IMR-90 (cell line): Measurements from ENCODE around the gene SLC15A1. TPM values are rescaled to one million over a fixed set of nuclear protein-coding genes. Genes with fewer than 3 reads are reported as not detected.

Experiments
- ATAC-seq: fragments of 200-7000 bp; cut with Tn5 transposase; 2 replicates; pipeline ENCODE4 v1.9.1; 2020; ENCODE audit warnings: low read depth, mild to moderate bottlenecking, moderate library complexity
- BruUV-seq: library from RNA; stranded (reverse); fragments of 400-500 nt; replicated peaks from 2 replicates; lab custom pipeline; 2021; lab: Mats Ljungman, UMichigan
- CTCF ChIA-PET: fragments of 300-600 bp; formaldehyde crosslinking; extraction: SDS; loops from one replicate; lab custom pipeline; 2021; ENCODE audit warnings: antibody characterized with exemption; lab: Yijun Ruan, JAX
- POLR2A ChIA-PET: fragments of 300-600 bp; sonication (Branson Sonifier 250); formaldehyde crosslinking; loops from one replicate; lab custom pipeline; 2022; ENCODE audit warnings: antibody characterized with exemption; ENCODE audit not compliant: unreplicated experiment; lab: Charles Lee
- DNase-seq: peaks from one replicate; pipeline ENCODE4 v3.0.0; 2013
- H2AFZ ChIP-seq: replicated peaks from 2 replicates; pipeline ENCODE3; 2013; ENCODE audit warnings: low read length, mild to moderate bottlenecking; ENCODE audit not compliant: poor library complexity
- H2AK5ac ChIP-seq: 2 replicates; pipeline ENCODE4 v1.6.1; 2013; ENCODE audit warnings: low read depth, low read length, inconsistent platforms
- H2AK9ac ChIP-seq: replicated peaks from 2 replicates; pipeline ENCODE3; 2013; ENCODE audit warnings: mild to moderate bottlenecking, low read depth, low read length, moderate library complexity; ENCODE audit not compliant: poor library complexity
- H2BK120ac ChIP-seq: 2 replicates; pipeline ENCODE4 v1.6.1; 2013; ENCODE audit warnings: low read depth, low read length, inconsistent platforms
- H2BK15ac ChIP-seq: 3 replicates; pipeline ENCODE4 v1.6.1; 2013; ENCODE audit warnings: low read depth, low read length, inconsistent platforms
- H2BK20ac ChIP-seq: 2 replicates; pipeline ENCODE4 v1.6.1; 2013; ENCODE audit warnings: low read depth, mild to moderate bottlenecking, inconsistent platforms, low read length, moderate library complexity
- H2BK5ac ChIP-seq: 2 replicates; pipeline ENCODE4 v1.6.1; 2013; ENCODE audit warnings: mild to moderate bottlenecking, low read depth, low read length, inconsistent platforms; ENCODE audit not compliant: poor library complexity, severe bottlenecking
- H3K14ac ChIP-seq: replicated peaks from 2 replicates; pipeline ENCODE4 v1.6.1; 2013; ENCODE audit warnings: low read depth, low read length, inconsistent platforms
- H3K18ac ChIP-seq: 2 replicates; pipeline ENCODE4 v1.6.1; 2013; ENCODE audit warnings: low read depth, low read length, control low read depth
- H3K23ac ChIP-seq: 2 replicates; pipeline ENCODE4 v1.6.1; 2013; ENCODE audit warnings: low read depth, low read length, inconsistent platforms
- H3K27ac ChIP-seq: 2 replicates; pipeline ENCODE4 v1.5.1; 2013; ENCODE audit warnings: mild to moderate bottlenecking, control low read depth, low read length; ENCODE audit not compliant: insufficient read depth
- H3K27me3 ChIP-seq: 2 replicates; pipeline ENCODE4 v1.6.1; 2013; ENCODE audit warnings: low read length; ENCODE audit not compliant: control insufficient read depth, insufficient read depth
- H3K36me3 ChIP-seq: 2 replicates; pipeline ENCODE4 v1.6.1; 2013; ENCODE audit warnings: low read length, mixed read lengths; ENCODE audit not compliant: control insufficient read depth, insufficient read depth
- H3K4ac ChIP-seq: 2 replicates; pipeline ENCODE4 v1.6.1; 2013; ENCODE audit warnings: low read depth, low read length, inconsistent platforms
- H3K4me1 ChIP-seq: 2 replicates; pipeline ENCODE4 v1.6.1; 2013; ENCODE audit warnings: low read length, mixed read lengths; ENCODE audit not compliant: control insufficient read depth, insufficient read depth
- H3K4me2 ChIP-seq: 2 replicates; pipeline ENCODE4 v1.6.1; 2013; ENCODE audit warnings: low read depth, mild to moderate bottlenecking, control low read depth, low read length, moderate library complexity
- H3K4me3 ChIP-seq: 2 replicates; pipeline ENCODE4 v1.5.1; 2013; ENCODE audit warnings: low read depth, mild to moderate bottlenecking, control low read depth, low read length, moderate library complexity; ENCODE audit not compliant: insufficient read depth
- H3K56ac ChIP-seq: 2 replicates; pipeline ENCODE4 v1.6.1; 2013; ENCODE audit warnings: low read length, inconsistent platforms; ENCODE audit not compliant: insufficient read depth; ENCODE audit errors: extremely low read depth
- H3K79me1 ChIP-seq, 2 experiments: 2 replicates each; pipeline ENCODE4 v1.6.1; 2013; ENCODE audit warnings: low read length in 2 of 2, inconsistent platforms in 1 of 2, low read depth in 1 of 2
- H3K9ac ChIP-seq: 2 replicates; pipeline ENCODE4 v1.6.1; 2013; ENCODE audit warnings: low read depth, low read length, control low read depth
- H3K9me1 ChIP-seq: 2 replicates; pipeline ENCODE4 v1.6.1; 2013; ENCODE audit warnings: low read length, inconsistent platforms; ENCODE audit not compliant: insufficient read depth
- H3K9me3 ChIP-seq: 2 replicates; pipeline ENCODE4 v1.6.1; 2013; ENCODE audit warnings: low read length; ENCODE audit not compliant: control insufficient read depth, insufficient read depth
- H4K20me1 ChIP-seq: 2 replicates; pipeline ENCODE4 v1.6.1; 2013; ENCODE audit warnings: low read length, inconsistent platforms; ENCODE audit not compliant: insufficient read depth
- H4K5ac ChIP-seq: 2 replicates; pipeline ENCODE4 v1.6.1; 2013; ENCODE audit warnings: mild to moderate bottlenecking, low read depth, low read length, control low read depth
- H4K8ac ChIP-seq, 2 experiments: 2 replicates each; pipeline ENCODE4 v1.6.1; 2013; ENCODE audit warnings: low read depth in 2 of 2, low read length in 2 of 2, control low read depth in 1 of 2, inconsistent platforms in 1 of 2
- H4K91ac ChIP-seq: 2 replicates; pipeline ENCODE4 v1.6.1; 2013; ENCODE audit warnings: low read depth, low read length, inconsistent platforms; ENCODE audit not compliant: insufficient read depth
- BHLHE40 ChIP-seq: fragments of 150-350 bp; IDR thresholded peaks from 2 replicates; pipeline ENCODE4 v1.6.1; 2016; ENCODE audit warnings: mild to moderate bottlenecking, low read depth, low read length
- FOS ChIP-seq: fragments of 150-350 bp; IDR thresholded peaks from 2 replicates; pipeline ENCODE4 v1.6.1; 2016; ENCODE audit warnings: low read depth, low read length
- MAFK ChIP-seq: IDR thresholded peaks from 2 replicates; pipeline ENCODE4 v1.6.1; 2012; ENCODE audit warnings: low read depth, low read length, improper control_type of control experiment
- MAZ ChIP-seq: IDR thresholded peaks from 2 replicates; pipeline ENCODE4 v1.6.1; 2012; ENCODE audit warnings: low read depth, mild to moderate bottlenecking, low read length, improper control_type of control experiment, moderate library complexity, borderline replicate concordance
- MXI1 ChIP-seq: IDR thresholded peaks from 2 replicates; pipeline ENCODE4 v1.6.1; 2012; ENCODE audit warnings: low read depth, mild to moderate bottlenecking, low read length, moderate library complexity, borderline replicate concordance
- POLR2A ChIP-seq: IDR thresholded peaks from 2 replicates; pipeline ENCODE4 v1.6.1; 2012; ENCODE audit warnings: mild to moderate bottlenecking, low read depth, low read length
- WGBS, 2 experiments: methylation state at CpG; one replicate each; pipeline versions ENCODE4 v1.1.5 to v1.1.7; 2013; ENCODE audit warnings: missing lambda C conversion rate in 2 of 2; ENCODE audit not compliant: insufficient read length in 1 of 2; ENCODE audit errors: extremely low coverage in 2 of 2; 5-methylcytosine and 5-hydroxymethylcytosine counted together
- dilution Hi-C: fragments of 300-500 bp; cut with HindIII; formaldehyde crosslinking; loops from one replicate; pipeline ENCODE4 v1.14.3; 2018; ENCODE audit warnings: low sequenced_read_pairs; ENCODE audit not compliant: unreplicated experiment
- in situ Hi-C: fragments of 300-500 bp; cut with MboI; formaldehyde crosslinking; loops from 3 replicates; pipeline ENCODE4 v1.14.3; 2019; ENCODE audit warnings: low sequenced_read_pairs, inconsistent platforms, mixed read lengths
- intact Hi-C: fragments of 100-400 bp; cut with micrococcal nuclease; formaldehyde crosslinking; loops from 2 replicates; pipeline ENCODE4 v1.10.0; 2022
- polyA plus RNA-seq, 3 experiments: library from polyadenylated mRNA; depleted of rRNA; stranded (reverse); fragments of >200 nt; gene quantifications; 2 replicates each; pipeline ENCODE4 v1.2.3, GENCODE V29; 2012; ENCODE audit warnings: low replicate concordance in 1 of 3
- total RNA-seq: library from RNA; depleted of rRNA; stranded (reverse); fragments of >200 nt; gene quantifications from 2 replicates; pipeline ENCODE4 v1.2.3, GENCODE V29; 2012
- TF ChIP-seq, protein P1 (sequence below): conservative IDR thresholded peaks from 2 replicates; pipeline ENCODE4 v1.5.1; 2012; ENCODE audit warnings: mild to moderate bottlenecking, low read depth, low read length, improper control_type of control experiment

Gene SLC15A1
- total and polyA plus RNA-seq, 2 of the 4 experiments (the other 2 are of a cell fraction): not detected

DNA sequence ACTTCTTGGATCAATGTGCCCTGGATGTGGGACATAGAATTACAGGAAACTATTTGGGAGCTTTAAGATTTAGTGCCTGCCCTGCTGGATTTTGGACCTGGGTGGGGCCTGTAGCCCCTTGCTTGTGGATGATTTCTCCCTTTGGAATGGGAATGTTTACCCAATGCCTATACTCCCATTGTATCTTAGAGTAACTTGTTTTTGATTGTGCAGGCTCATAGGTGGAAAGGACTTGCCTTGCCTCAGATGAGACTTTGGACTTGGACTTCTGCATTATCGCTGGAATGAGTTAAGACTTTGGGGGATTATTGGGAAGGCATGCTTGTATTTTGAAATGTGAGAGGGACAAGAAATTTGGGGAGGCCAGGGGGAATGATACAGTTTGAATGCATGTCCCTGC lies 13.5 kb downstream of the SLC15A1 start:
- ATAC-seq: no peak
- POLR2A ChIA-PET: no interaction called here
- Histone ChIP-seq H4K8ac (no peak overlapping the region), H3K4ac (no peak overlapping the region), H2AK9ac (no peak overlapping the region), H4K5ac (no peak overlapping the region), H3K79me1 (no peaks in the 10 kb centered on the region), H3K18ac (no peak overlapping the region), H3K27ac (no peak overlapping the region), H3K14ac (no peak overlapping the region), H4K20me1 (no peaks in the 10 kb centered on the region), H3K4me3 (no peak overlapping the region), H3K9me1 (no peaks in the 10 kb centered on the region), H3K56ac (no peak overlapping the region), H3K9me3 (peaks cover 5% of the 10 kb centered on the region), H2AK5ac (no peak overlapping the region), H4K91ac (no peak overlapping the region), H2BK5ac (no peak overlapping the region), H3K23ac (no peak overlapping the region), H3K4me2 (no peak overlapping the region), H3K4me1 (no peaks in the 10 kb centered on the region), H2BK20ac (no peak overlapping the region), H3K9ac (no peak overlapping the region), H3K36me3 (no peaks in the 10 kb centered on the region), H2BK120ac (no peak overlapping the region), H3K27me3 (peaks cover 10% of the 10 kb centered on the region), H2AFZ (no peak overlapping the region), H2BK15ac (no peak overlapping the region)
- TF ChIP-seq MXI1: no peak
- TF ChIP-seq POLR2A: no peak
- no peak for TF ChIP-seq FOS
- no peak for TF ChIP-seq MAZ
- TF ChIP-seq BHLHE40: no peak
- TF ChIP-seq MAFK: no peak
- TF ChIP-seq, protein P1, sequence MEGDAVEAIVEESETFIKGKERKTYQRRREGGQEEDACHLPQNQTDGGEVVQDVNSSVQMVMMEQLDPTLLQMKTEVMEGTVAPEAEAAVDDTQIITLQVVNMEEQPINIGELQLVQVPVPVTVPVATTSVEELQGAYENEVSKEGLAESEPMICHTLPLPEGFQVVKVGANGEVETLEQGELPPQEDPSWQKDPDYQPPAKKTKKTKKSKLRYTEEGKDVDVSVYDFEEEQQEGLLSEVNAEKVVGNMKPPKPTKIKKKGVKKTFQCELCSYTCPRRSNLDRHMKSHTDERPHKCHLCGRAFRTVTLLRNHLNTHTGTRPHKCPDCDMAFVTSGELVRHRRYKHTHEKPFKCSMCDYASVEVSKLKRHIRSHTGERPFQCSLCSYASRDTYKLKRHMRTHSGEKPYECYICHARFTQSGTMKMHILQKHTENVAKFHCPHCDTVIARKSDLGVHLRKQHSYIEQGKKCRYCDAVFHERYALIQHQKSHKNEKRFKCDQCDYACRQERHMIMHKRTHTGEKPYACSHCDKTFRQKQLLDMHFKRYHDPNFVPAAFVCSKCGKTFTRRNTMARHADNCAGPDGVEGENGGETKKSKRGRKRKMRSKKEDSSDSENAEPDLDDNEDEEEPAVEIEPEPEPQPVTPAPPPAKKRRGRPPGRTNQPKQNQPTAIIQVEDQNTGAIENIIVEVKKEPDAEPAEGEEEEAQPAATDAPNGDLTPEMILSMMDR: no peak
- in situ Hi-C loops (no loop called here), dilution Hi-C loops (no loop called here), intact Hi-C loops (no loop called here)
- CTCF ChIA-PET: no interaction called here
- BruUV-seq: no TSS peak
- DNase-seq: no peak
- WGBS, 2 experiments: no CpG with 5 or more reads among the region's 1 CpG
